GM21786 (cell line): ENCODE measurements around the gene SLC5A11.
"Not testable (repeated sequence)": the region's sequence is repeated elsewhere in the genome, so short reads cannot be mapped to it uniquely, and the experiment has no call there.

ENCODE experiments used
- ATAC-seq: cut with Tn5 transposase; IDR thresholded peaks from one replicate; pipeline ENCODE4 v1.9.1; 2021; ENCODE audit not compliant: unreplicated experiment

Gene SLC5A11

GRCh38 chr16:24845726-24846547 is at the start of gene SLC5A11:
Gene SLC5A11 (plus strand): TSS chr16:24845963. CDS start chr16:24858644, 12,681 bp downstream.
- ATAC-seq: no peak

- ATAC-seq: no peak
Observed at GRCh38 chr16:24800586-24800985, 45.2 kb upstream of the SLC5A11 start.

- ATAC-seq: no peak
Observed at GRCh38 chr16:24801761-24802302, 43.9 kb upstream of the SLC5A11 start.

- ATAC-seq: no peak
Observed at GRCh38 chr16:24805484-24805883, 40.3 kb upstream of the SLC5A11 start.

- ATAC-seq: no peak
Observed at GRCh38 chr16:24807301-24807700, 38.5 kb upstream of the SLC5A11 start.

GRCh38 chr16:24810951-24811843 is 34.6 kb upstream of the SLC5A11 start:
- no peak for ATAC-seq

GRCh38 chr16:24812813-24813212 is 33.0 kb upstream of the SLC5A11 start:
- not testable (repeated sequence) for ATAC-seq

- no peak for ATAC-seq
Observed at GRCh38 chr16:24815021-24815420, 30.7 kb upstream of the SLC5A11 start.

- no peak for ATAC-seq
Observed at GRCh38 chr16:24816688-24817087, 29.1 kb upstream of the SLC5A11 start.

- no peak for ATAC-seq
Observed at GRCh38 chr16:24819462-24820040, 26.2 kb upstream of the SLC5A11 start.

- no peak for ATAC-seq
Observed at GRCh38 chr16:24820522-24820921, 25.2 kb upstream of the SLC5A11 start.

- no peak for ATAC-seq
Observed at GRCh38 chr16:24821129-24821528, 24.6 kb upstream of the SLC5A11 start.

GRCh38 chr16:24822542-24822941 is 23.2 kb upstream of the SLC5A11 start:
- ATAC-seq: no peak

GRCh38 chr16:24822974-24823373 is 22.8 kb upstream of the SLC5A11 start:
- no peak for ATAC-seq

- ATAC-seq: no peak
Observed at GRCh38 chr16:24825696-24826095, 20.1 kb upstream of the SLC5A11 start.

GRCh38 chr16:24826096-24826690 is 19.6 kb upstream of the SLC5A11 start:
- ATAC-seq: no peak

- ATAC-seq: no peak
Observed at GRCh38 chr16:24826817-24827566, 18.8 kb upstream of the SLC5A11 start.

GRCh38 chr16:24829153-24829552 is 16.6 kb upstream of the SLC5A11 start:
- no peak for ATAC-seq

- ATAC-seq: no peak
Observed at GRCh38 chr16:24833352-24833751, 12.4 kb upstream of the SLC5A11 start.
